Coronary artery (tissue), 2 donors: ENCODE results near the gene GJB6.
A peak's percentile ranks its signal among the peaks of the same experiment; 100 is the strongest.

ENCODE experiments used
- DNase-seq: peaks from one replicate; pipeline ENCODE4 v3.0.0-alpha.2; 2017; ENCODE audit warnings: low spot score
- H3K27ac ChIP-seq, 2 donors: fragments of 200-600 bp; sonication (generic); one replicate each; pipeline ENCODE4 v1.5.1; 2016 to 2019
- H3K4me3 ChIP-seq: fragments of 200-600 bp; sonication (generic); 2 replicates; pipeline ENCODE4 v1.5.1; 2016; ENCODE audit warnings: mild to moderate bottlenecking, moderate library complexity
- TF ChIP-seq, protein P1 (sequence below): fragments of 200-600 bp; sonication (generic); IDR thresholded peaks from one replicate; pipeline ENCODE4 v1.5.1; 2019; ENCODE audit warnings: antibody characterized with exemption

GJB6 gene

GRCh38 chr13:20247963-20248362 lies 15.8 kb upstream of the GJB6 start:
- H3K27ac ChIP-seq: no peak overlapping the region
- TF ChIP-seq, protein P1, sequence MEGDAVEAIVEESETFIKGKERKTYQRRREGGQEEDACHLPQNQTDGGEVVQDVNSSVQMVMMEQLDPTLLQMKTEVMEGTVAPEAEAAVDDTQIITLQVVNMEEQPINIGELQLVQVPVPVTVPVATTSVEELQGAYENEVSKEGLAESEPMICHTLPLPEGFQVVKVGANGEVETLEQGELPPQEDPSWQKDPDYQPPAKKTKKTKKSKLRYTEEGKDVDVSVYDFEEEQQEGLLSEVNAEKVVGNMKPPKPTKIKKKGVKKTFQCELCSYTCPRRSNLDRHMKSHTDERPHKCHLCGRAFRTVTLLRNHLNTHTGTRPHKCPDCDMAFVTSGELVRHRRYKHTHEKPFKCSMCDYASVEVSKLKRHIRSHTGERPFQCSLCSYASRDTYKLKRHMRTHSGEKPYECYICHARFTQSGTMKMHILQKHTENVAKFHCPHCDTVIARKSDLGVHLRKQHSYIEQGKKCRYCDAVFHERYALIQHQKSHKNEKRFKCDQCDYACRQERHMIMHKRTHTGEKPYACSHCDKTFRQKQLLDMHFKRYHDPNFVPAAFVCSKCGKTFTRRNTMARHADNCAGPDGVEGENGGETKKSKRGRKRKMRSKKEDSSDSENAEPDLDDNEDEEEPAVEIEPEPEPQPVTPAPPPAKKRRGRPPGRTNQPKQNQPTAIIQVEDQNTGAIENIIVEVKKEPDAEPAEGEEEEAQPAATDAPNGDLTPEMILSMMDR: no peak
- no peak for DNase-seq
- H3K4me3 ChIP-seq: no peak overlapping the region

DNA sequence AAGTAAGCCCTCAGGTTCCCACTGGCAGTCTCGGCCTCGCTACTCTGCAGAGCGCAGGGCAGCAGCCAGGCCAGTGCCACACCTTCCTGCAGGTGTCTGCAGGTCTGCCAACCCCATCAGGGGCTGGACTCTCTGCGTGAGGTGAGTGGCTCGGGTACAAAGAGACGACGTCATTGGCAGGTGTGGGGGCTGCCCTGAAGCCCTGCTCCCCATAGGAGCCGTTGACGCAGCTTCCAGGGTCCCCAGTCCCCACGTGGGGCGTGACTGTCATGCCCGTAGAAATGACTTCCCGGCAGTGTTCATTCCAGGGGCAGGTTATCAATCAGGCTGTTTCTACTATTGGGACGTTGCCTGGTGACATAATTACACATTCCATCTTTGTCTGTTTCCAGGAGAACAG lies 15.3 kb upstream of the GJB6 start:
- H3K4me3 ChIP-seq: no peak overlapping the region
- DNase-seq: no peak
- TF ChIP-seq, protein P1: no peak
- H3K27ac ChIP-seq: no peak overlapping the region

DNA sequence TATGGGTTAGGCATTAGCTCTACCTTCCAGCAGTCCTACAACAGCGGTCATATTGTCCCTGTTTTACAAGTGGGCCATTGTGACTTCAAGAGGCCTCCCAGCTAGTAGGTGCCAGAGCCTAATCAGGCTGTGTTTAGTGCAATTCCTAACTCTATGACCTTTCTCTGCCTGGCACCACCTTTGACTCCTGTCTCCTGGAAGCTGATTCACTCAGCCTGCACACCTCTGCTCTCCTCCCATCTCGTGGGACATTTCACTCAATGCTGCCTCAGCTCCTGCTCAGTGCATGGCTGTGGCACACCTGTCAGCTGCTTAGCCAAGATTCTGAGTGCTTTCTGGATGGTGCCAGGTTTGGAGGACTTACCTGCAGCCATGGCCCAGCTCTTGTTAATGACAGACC lies 9.5 kb upstream of the GJB6 start:
- Histone ChIP-seq H3K4me3 (no peak overlapping the region), H3K27ac (no peak overlapping the region)
- TF ChIP-seq, protein P1: no peak
- no peak for DNase-seq

DNA sequence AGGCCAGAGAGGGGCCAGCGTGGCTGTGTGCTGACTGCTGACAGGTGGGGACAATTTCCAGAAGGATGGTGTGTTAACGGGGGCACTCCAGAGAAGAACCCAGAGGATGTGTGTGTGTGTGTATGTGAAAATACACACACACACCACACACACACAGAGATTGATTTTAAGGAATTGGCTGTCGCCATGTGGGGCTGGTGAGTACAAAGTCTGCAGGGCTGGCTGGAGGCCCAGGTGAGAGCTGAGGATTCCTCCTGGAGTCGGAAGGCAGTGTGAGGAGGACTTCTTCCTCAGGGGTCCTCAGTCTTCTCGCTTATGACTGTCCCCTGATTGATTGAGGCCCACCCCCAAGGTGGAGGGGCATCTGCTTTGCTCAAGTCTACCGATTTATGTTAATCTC lies 7.6 kb upstream of the GJB6 start:
- no peak overlapping the region for H3K27ac ChIP-seq
- TF ChIP-seq, protein P1: no peak
- DNase-seq: no peak
- H3K4me3 ChIP-seq: no peak overlapping the region

DNA sequence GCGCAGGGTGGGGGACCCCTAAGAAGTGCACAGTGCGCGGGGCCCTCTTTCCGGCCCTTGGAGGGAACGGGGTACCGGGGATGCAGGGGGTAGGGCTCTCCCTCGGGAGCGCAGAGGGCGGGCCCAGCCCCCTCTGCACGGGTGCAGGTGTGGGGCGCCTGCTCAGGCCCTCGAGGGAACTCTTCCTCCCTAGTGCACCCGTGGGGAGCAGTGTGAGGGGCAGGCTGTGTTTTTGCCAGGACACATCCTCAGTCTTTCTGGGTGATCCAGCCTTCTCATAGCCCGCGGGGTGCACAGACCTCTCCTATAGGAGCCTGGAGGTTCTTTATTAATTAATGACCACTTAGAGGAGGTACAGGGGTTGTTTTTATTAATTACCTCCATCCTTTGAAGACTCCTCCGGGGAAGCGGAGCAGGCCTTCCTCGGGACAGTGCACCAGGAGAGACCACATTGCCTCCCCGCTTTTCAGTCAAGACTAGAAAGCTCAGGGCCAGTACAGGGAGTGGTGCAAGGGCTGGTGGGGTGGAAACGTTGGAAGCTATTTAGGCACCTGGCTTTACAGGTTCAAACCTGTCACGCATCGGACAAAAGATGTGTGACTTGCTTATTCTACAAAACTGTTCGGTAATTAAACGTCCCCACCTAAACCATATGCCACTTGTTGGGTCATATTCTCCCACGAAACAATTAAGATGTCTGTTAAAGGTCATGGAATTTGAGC lies 598 bp upstream of the GJB6 start:
- DNase-seq: no peak
- TF ChIP-seq, protein P1: no peak
- Histone ChIP-seq H3K27ac (no peak overlapping the region), H3K4me3 (peak overlapping the region; percentile 61)

DNA sequence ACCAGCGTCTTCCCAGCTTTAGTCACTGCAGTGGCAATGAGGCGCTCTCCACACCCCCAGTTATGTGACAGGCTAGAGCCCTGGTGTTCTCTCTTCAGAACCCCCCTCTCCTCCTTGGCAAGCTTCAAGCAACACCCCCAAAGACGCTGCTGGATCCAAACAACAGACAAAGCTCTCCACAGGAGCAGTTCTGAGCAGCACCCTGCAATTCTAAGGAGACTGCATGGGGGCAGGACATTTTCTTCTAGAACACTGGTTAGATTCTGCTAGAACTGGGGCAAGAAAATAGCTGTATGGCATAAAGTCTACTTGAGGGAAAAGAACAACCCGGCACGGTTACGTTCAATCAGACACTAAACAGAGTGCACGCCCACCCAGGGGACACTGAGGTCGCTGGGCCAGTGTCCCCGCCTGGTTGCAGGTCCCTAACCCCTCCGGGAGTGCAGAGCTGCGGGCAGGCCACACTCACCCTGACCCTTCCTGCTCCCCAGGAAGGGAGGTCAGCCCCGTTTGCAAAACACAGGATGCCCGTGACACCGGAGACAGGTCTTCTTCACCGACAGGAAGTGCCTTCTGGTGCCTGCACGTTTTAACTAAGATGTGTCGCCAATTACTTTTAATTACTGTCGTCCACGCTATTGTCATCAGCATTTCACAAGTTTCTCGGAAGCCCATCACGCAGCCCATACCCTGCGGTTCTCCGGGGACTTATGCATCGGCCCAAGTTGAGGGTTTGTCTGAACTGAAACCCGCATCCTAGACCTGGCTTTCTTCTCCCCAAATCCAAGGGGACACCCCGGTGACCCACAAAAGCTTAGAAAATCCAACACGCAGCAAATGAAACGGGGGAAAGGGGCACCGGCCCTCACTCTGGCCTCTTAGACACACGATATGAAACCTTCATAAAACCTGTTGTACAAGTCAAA lies 943 bp downstream of the GJB6 start:
- TF ChIP-seq, protein P1: no peak
- no peak overlapping the region for H3K27ac ChIP-seq
- H3K4me3 ChIP-seq: peak overlapping the region; percentile 61
- no peak for DNase-seq
